OCI-LY3 (cell line): ENCODE data around the gene FRYL.

Experiments used
- H2AFZ ChIP-seq: fragments of 200-600, 300-600 bp; shearing (Covaris generic); 2 replicates; pipeline ENCODE4 v1.6.0; 2014; ENCODE audit warnings: antibody characterized with exemption, low read depth, low read length
- H3K27ac ChIP-seq: fragments of 200-600, 300-600 bp; sonication (generic); 2 replicates; pipeline ENCODE4 v1.5.1; 2014; ENCODE audit warnings: mild to moderate bottlenecking, low read length, moderate library complexity, mixed read lengths
- H3K27me3 ChIP-seq: fragments of 200-600, 300-600 bp; sonication (generic); 2 replicates; pipeline ENCODE4 v1.6.1; 2014; ENCODE audit warnings: low read depth, low read length, mixed read lengths
- H3K36me3 ChIP-seq: fragments of 200-600, 300-600 bp; sonication (generic); replicated peaks from 2 replicates; pipeline ENCODE3; 2014; ENCODE audit warnings: low read depth, low read length, mixed read lengths
- H3K4me1 ChIP-seq: fragments of 300-600, 200-600 bp; sonication (generic); 2 replicates; pipeline ENCODE4 v1.6.1; 2014; ENCODE audit warnings: low read length, mixed read lengths
- H3K4me2 ChIP-seq: fragments of 200-600, 300-600 bp; sonication (generic); 2 replicates; pipeline ENCODE4 v1.6.1; 2014; ENCODE audit warnings: low read length, mixed read lengths
- H3K4me3 ChIP-seq: fragments of 300-600, 200-600 bp; sonication (generic); 2 replicates; pipeline ENCODE4 v1.5.1; 2014; ENCODE audit warnings: antibody characterized with exemption, mild to moderate bottlenecking, low read length, moderate library complexity
- H3K79me2 ChIP-seq: fragments of 300-600, 200-600 bp; shearing (Covaris generic); 2 replicates; pipeline ENCODE4 v1.6.1; 2014; ENCODE audit warnings: mild to moderate bottlenecking, low read length, mixed read lengths
- H3K9ac ChIP-seq: fragments of 300-600, 200-600 bp; shearing (Covaris generic); 2 replicates; pipeline ENCODE4 v1.6.0; 2014; ENCODE audit warnings: mild to moderate bottlenecking, low read length, moderate library complexity
- H3K9me3 ChIP-seq: fragments of 200-600, 300-600 bp; shearing (Covaris generic); 2 replicates; pipeline ENCODE4 v1.6.1; 2014; ENCODE audit warnings: low read length, mixed read lengths; ENCODE audit not compliant: insufficient read depth
- H4K20me1 ChIP-seq: fragments of 200-600, 300-600 bp; sonication (generic); 2 replicates; pipeline ENCODE4 v1.6.1; 2016; ENCODE audit warnings: low read length, mixed read lengths; ENCODE audit not compliant: insufficient read depth
- EZH2phosphoT487 ChIP-seq: fragments of 200-600 bp; shearing (Covaris generic); IDR thresholded peaks from 2 replicates; pipeline ENCODE4 v1.6.1; 2018; ENCODE audit warnings: antibody characterized with exemption, mixed run types, low read depth
- TF ChIP-seq, protein P1 (sequence below): fragments of 200-600, 300-600 bp; sonication (generic); IDR thresholded peaks from 2 replicates; pipeline ENCODE4 v1.5.1; 2014; ENCODE audit warnings: antibody characterized with exemption, low read length, low read depth

Gene FRYL

DNA sequence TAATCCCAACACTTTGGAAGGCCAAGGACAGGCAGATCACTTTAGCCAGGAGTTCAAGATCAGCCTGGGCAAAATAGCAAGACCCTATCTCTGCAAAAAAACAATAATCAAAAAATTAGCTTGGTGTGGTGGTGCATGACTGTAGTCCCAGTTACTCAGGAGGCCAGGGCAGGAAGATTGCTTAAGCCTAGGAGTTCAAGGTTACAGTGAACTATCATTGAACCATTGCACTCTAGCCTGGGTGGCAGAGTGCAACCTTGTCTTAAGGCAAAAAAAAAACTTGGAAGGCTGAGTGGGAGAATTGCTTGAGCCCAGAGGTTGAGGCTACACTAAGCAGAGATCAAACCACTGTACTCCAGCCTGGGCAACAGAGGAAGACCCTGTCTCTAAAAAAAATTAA lies 5.2 kb upstream of the FRYL start:
- no peak overlapping the region for H3K9ac ChIP-seq
- TF ChIP-seq, protein P1, sequence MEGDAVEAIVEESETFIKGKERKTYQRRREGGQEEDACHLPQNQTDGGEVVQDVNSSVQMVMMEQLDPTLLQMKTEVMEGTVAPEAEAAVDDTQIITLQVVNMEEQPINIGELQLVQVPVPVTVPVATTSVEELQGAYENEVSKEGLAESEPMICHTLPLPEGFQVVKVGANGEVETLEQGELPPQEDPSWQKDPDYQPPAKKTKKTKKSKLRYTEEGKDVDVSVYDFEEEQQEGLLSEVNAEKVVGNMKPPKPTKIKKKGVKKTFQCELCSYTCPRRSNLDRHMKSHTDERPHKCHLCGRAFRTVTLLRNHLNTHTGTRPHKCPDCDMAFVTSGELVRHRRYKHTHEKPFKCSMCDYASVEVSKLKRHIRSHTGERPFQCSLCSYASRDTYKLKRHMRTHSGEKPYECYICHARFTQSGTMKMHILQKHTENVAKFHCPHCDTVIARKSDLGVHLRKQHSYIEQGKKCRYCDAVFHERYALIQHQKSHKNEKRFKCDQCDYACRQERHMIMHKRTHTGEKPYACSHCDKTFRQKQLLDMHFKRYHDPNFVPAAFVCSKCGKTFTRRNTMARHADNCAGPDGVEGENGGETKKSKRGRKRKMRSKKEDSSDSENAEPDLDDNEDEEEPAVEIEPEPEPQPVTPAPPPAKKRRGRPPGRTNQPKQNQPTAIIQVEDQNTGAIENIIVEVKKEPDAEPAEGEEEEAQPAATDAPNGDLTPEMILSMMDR: no peak
- TF ChIP-seq EZH2phosphoT487: no peak
- no peak overlapping the region for H3K4me2 ChIP-seq
- H3K9me3 ChIP-seq: no peaks in the 10 kb centered on the region
- no peaks in the 10 kb centered on the region for H3K27me3 ChIP-seq
- no peak overlapping the region for H3K27ac ChIP-seq
- no peaks in the 10 kb centered on the region for H3K36me3 ChIP-seq
- H3K79me2 ChIP-seq: no peaks in the 10 kb centered on the region
- no peaks in the 10 kb centered on the region for H4K20me1 ChIP-seq
- peaks cover 7% of the 10 kb centered on the region for H3K4me1 ChIP-seq
- H3K4me3 ChIP-seq: no peak overlapping the region
- no peak overlapping the region for H2AFZ ChIP-seq

DNA sequence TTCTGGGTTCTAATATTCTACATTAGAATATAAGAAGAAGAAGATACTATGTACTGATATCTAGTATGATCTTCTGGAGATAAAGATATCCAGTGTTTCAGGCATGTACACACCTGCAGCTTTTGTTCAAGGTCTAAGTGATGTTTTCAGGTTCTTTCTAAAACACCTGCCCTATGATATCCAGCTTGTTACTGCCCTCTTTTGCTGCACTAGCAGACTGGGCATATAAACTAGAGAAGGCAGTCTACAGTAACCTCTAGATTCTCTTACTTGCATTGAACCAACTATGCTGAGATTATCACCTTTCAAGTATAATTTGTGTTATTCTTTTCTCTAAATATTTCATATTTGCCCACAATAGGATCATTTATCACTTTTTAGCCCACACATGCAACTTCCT lies 1.9 kb upstream of the FRYL start:
- Histone ChIP-seq H3K79me2 (peaks cover 30% of the 10 kb centered on the region), H3K4me1 (peaks cover 16% of the 10 kb centered on the region), H3K27ac (no peak overlapping the region), H2AFZ (0 out of 2 replicates have a peak overlapping the region, but pooled peaks have one; percentile 25), H3K9ac (no peak overlapping the region), H4K20me1 (peaks cover 20% of the 10 kb centered on the region), H3K9me3 (no peaks in the 10 kb centered on the region), H3K27me3 (no peaks in the 10 kb centered on the region), H3K4me3 (no peak overlapping the region), H3K4me2 (no peak overlapping the region), H3K36me3 (no peaks in the 10 kb centered on the region)
- TF ChIP-seq EZH2phosphoT487: no peak
- TF ChIP-seq, protein P1: no peak

DNA sequence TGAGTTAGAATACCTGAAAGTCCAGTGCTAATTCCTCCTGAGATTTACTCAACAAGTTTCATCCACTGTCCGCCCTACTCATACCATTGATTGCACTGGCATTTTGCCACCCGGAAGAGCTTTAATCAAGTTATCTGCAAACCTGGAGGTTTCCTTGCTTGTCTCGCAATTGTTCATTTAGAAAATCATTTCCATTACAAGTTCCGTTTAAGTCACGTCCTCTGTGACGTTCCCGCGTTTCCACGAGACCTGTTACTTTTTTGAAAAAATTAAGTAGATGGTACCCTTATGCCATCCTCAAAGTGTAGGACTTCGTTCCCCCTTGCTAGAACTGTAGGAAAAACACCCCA lies 761 bp upstream of the FRYL start:
- H3K4me3 ChIP-seq: peak overlapping the region; percentile 86
- H3K4me2 ChIP-seq: peak overlapping the region; percentile 93
- H3K79me2 ChIP-seq: peaks cover 41% of the 10 kb centered on the region
- H3K9ac ChIP-seq: peak overlapping the region; percentile 73
- no peaks in the 10 kb centered on the region for H3K36me3 ChIP-seq
- H2AFZ ChIP-seq: peak overlapping the region; percentile 60
- H3K27me3 ChIP-seq: no peaks in the 10 kb centered on the region
- peaks cover 23% of the 10 kb centered on the region for H4K20me1 ChIP-seq
- H3K9me3 ChIP-seq: no peaks in the 10 kb centered on the region
- H3K27ac ChIP-seq: peak overlapping the region; percentile 9; the same call in 1 of the 2 replicates
- TF ChIP-seq EZH2phosphoT487: no peak
- TF ChIP-seq, protein P1: no peak
- H3K4me1 ChIP-seq: peaks cover 16% of the 10 kb centered on the region

DNA sequence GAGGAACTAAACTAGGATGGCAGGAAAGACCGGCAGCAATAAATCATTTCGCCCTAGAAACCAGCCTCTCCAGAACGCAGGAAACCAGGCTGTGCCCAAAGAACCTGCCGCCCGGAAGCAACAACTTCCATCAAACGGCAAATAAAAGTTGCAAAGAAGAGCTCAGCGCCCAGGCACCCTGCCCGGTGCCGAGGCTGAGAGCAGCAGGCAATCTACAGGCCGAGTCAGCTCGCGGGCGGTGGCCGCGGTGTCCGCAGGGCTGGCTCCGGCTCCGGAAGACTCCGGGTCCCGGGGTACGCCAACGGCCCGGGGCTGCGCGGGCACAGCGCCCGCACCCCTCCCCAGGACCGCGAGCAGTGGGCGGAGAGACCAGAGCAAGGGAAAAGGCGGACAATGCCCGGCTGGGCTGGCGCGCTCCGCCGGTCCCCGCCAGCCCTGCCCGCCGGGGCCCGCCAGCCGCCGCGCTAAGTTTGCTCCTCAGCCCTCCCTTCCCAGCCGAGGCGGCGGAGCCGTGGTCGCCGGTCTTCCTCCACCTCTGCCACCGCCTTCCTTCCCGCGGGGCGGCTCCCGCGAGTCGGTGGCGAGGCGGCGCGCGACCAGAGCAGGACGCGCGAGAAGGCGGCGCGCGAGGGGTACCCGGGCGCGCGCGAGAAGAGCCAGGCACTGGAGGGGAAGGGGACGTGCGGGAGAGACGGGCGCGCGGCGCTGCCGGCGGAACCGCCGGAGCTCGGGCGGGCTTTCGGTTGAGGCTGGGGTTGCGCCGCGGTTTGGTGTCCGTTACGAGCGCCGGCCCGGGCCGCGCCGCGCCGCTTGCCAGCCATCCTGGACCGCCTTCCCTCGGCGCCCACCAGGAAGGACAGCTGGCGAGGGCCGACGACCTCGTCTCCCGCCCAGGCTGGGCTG lies 733 bp downstream of the FRYL start:
- H3K4me1 ChIP-seq: peaks cover 16% of the 10 kb centered on the region
- no peaks in the 10 kb centered on the region for H3K27me3 ChIP-seq
- H4K20me1 ChIP-seq: peaks cover 30% of the 10 kb centered on the region
- H3K4me3 ChIP-seq: peak overlapping the region; percentile 88
- H3K27ac ChIP-seq: peak overlapping the region; percentile 84
- no peaks in the 10 kb centered on the region for H3K9me3 ChIP-seq
- H3K36me3 ChIP-seq: no peaks in the 10 kb centered on the region
- peaks cover 55% of the 10 kb centered on the region for H3K79me2 ChIP-seq
- H2AFZ ChIP-seq: peak overlapping the region; percentile 47
- H3K9ac ChIP-seq: peak overlapping the region; percentile 79
- H3K4me2 ChIP-seq: peak overlapping the region; percentile 78
- TF ChIP-seq, protein P1: peak; percentile 19; the same call in 1 of the 2 replicates
- no peak for TF ChIP-seq EZH2phosphoT487
